Thymus (tissue), 14 donors: ENCODE data around the gene UNC13D. TPM values are rescaled to one million over a fixed set of nuclear protein-coding genes. Genes with fewer than 3 reads are reported as not detected.

ENCODE experiments used
- DNase-seq, 9 donors: peaks; one replicate each; pipeline ENCODE4 v3.0.0-alpha.2; 2013; ENCODE audit warnings: low spot score in 9 of 9, low read depth in 6 of 9, missing footprints in 1 of 9
- H3K27ac ChIP-seq, 2 donors: one replicate each; pipeline ENCODE4 v1.5.1; 2013; ENCODE audit warnings: control low read depth in 1 of 2, low read depth in 1 of 2, low read length in 1 of 2, mild to moderate bottlenecking in 1 of 2, moderate library complexity in 1 of 2
- H3K27me3 ChIP-seq, 2 donors: one replicate each; pipeline ENCODE4 v1.5.1; 2013; ENCODE audit warnings: low read length in 1 of 2; ENCODE audit not compliant: control insufficient read depth in 2 of 2, insufficient read depth in 1 of 2
- H3K36me3 ChIP-seq, 2 donors: one replicate each; pipeline ENCODE4 v1.5.1; 2013; ENCODE audit warnings: low read length in 1 of 2, mild to moderate bottlenecking in 1 of 2, moderate library complexity in 1 of 2; ENCODE audit not compliant: control insufficient read depth in 2 of 2, insufficient read depth in 2 of 2
- H3K4me1 ChIP-seq, 2 donors: one replicate each; pipeline ENCODE4 v1.5.1; 2013; ENCODE audit warnings: low read length in 2 of 2; ENCODE audit not compliant: control insufficient read depth in 2 of 2, insufficient read depth in 2 of 2
- H3K4me3 ChIP-seq, 2 donors: one replicate each; pipeline ENCODE4 v1.5.1; 2013; ENCODE audit warnings: low read length in 2 of 2, control low read depth in 1 of 2, mild to moderate bottlenecking in 1 of 2
- H3K9me3 ChIP-seq, 2 donors: one replicate each; pipeline ENCODE4 v1.5.1; 2013; ENCODE audit warnings: low read length in 1 of 2, mild to moderate bottlenecking in 1 of 2; ENCODE audit not compliant: control insufficient read depth in 2 of 2, insufficient read depth in 1 of 2
- WGBS: extraction: QIAGEN DNeasy Blood & Tissue Kit; methylation state at CpG from one replicate; pipeline ENCODE4 v1.1.7; 2013; 5-methylcytosine and 5-hydroxymethylcytosine counted together
- long read RNA-seq, 10 donors: transcript quantifications; one replicate each; lab custom pipeline, GENCODE V29; 2026
- polyA plus RNA-seq: library from polyadenylated mRNA; stranded (reverse); fragments of 200-250 nt; gene quantifications from one replicate; pipeline ENCODE4 v1.2.3, GENCODE V29; 2013
- total RNA-seq: library from RNA; stranded (reverse); fragments of 120-200 nt; gene quantifications from one replicate; pipeline ENCODE4 v1.2.4, GENCODE V29; 2013
- donor health status: healthy.

Gene UNC13D
- 43.2 TPM for total RNA-seq
- 59.1 TPM for polyA plus RNA-seq
- long read RNA-seq, donor 1 = 0 reads
- long read RNA-seq, donor 2 = 0 reads
- long read RNA-seq, donor 3, partial matches to known transcripts = 17 of 18 reads
- long read RNA-seq, donor 3, other reads (novel, unspliced or antisense) = 0 of 18 reads
- long read RNA-seq, donor 4, partial matches to known transcripts = 11 of 12 reads
- long read RNA-seq, donor 4, other reads (novel, unspliced or antisense) = 0 of 12 reads
- long read RNA-seq, donor 5 = 0 reads
- long read RNA-seq, donor 6, full-length matches to known transcripts = 1 of 12 reads
- long read RNA-seq, donor 6, partial matches to known transcripts = 11 of 12 reads
- long read RNA-seq, donor 6, other reads (novel, unspliced or antisense) = 0 of 12 reads
- long read RNA-seq, donor 7, partial matches to known transcripts = 10 of 11 reads
- long read RNA-seq, donor 7, other reads (novel, unspliced or antisense) = 0 of 11 reads
- long read RNA-seq, donor 8, partial matches to known transcripts = 0 of 1 reads
- long read RNA-seq, donor 8, other reads (novel, unspliced or antisense) = 0 of 1 reads
- long read RNA-seq, donor 9 = 0 reads
- long read RNA-seq, donor 10, partial matches to known transcripts = 5 of 5 reads
- long read RNA-seq, donor 10, other reads (novel, unspliced or antisense) = 0 of 5 reads

GRCh38 chr17:75843577-75844529 is at the start of gene UNC13D:
UNC13D (minus strand) TSS chr17:75844404; CDS start chr17:75844337, 67 bp downstream.
- H3K27ac ChIP-seq = peak within 1 kb of the TSS; percentile 84 to 93
- 6% methylated on average over 35 of the region's 35 CpGs for WGBS
- no peaks in the 10 kb centered on the region for H3K27me3 ChIP-seq
- peaks cover 0 to 4% of the 10 kb centered on the region in 2 donors for H3K9me3 ChIP-seq
- H3K4me3 ChIP-seq = peak within 1 kb of the TSS; percentile 68 to 91
- peaks cover 47 to 55% of the 10 kb centered on the region in 2 donors for H3K36me3 ChIP-seq
- DNase-seq = peak in 5 of 9 donors; percentile 56 to 84 (median 73)
- H3K4me1 ChIP-seq = peaks cover 9 to 50% of the 10 kb centered on the region in 2 donors

- Histone ChIP-seq H3K9me3 (no peaks in the 10 kb centered on the region), H3K4me3 (no peak overlapping the region), H3K36me3 (peaks cover 24 to 37% of the 10 kb centered on the region in 2 donors), H3K27ac (no peak overlapping the region), H3K27me3 (no peaks in the 10 kb centered on the region), H3K4me1 (peaks cover 9 to 19% of the 10 kb centered on the region in 2 donors)
- 98% methylated on average over 18 of the region's 18 CpGs for WGBS
- no peak for DNase-seq
These were observed 49.3 kb upstream of the UNC13D start for GRCh38 chr17:75893305-75894048.

GRCh38 chr17:75892556-75893224 is 48.5 kb upstream of the UNC13D start:
- WGBS = 93% methylated on average over 16 of the region's 16 CpGs
- H3K4me1 ChIP-seq = peaks cover 9 to 19% of the 10 kb centered on the region in 2 donors
- H3K9me3 ChIP-seq = no peaks in the 10 kb centered on the region
- H3K36me3 ChIP-seq = peaks cover 18 to 32% of the 10 kb centered on the region in 2 donors
- no peak overlapping the region for H3K27ac ChIP-seq
- no peaks in the 10 kb centered on the region for H3K27me3 ChIP-seq
- no peak for DNase-seq
- H3K4me3 ChIP-seq = no peak overlapping the region

- WGBS = 93% methylated on average over 32 of the region's 32 CpGs
- DNase-seq = no peak
- Histone ChIP-seq H3K9me3 (no peaks in the 10 kb centered on the region), H3K27me3 (no peaks in the 10 kb centered on the region), H3K36me3 (peaks cover 18 to 32% of the 10 kb centered on the region in 2 donors), H3K4me3 (no peak overlapping the region), H3K4me1 (peaks cover 9 to 13% of the 10 kb centered on the region in 2 donors), H3K27ac (no peak overlapping the region)
These were observed 47.7 kb upstream of the UNC13D start for GRCh38 chr17:75891605-75892555.

GRCh38 chr17:75891022-75891604 is 46.9 kb upstream of the UNC13D start:
- Histone ChIP-seq H3K9me3 (no peaks in the 10 kb centered on the region), H3K4me3 (no peak overlapping the region), H3K4me1 (peaks cover 9 to 13% of the 10 kb centered on the region in 2 donors), H3K27ac (no peak overlapping the region), H3K36me3 (peaks cover 18 to 32% of the 10 kb centered on the region in 2 donors), H3K27me3 (no peaks in the 10 kb centered on the region)
- DNase-seq = no peak
- WGBS = 96% methylated on average over 31 of the region's 31 CpGs

GRCh38 chr17:75889454-75889853 is 45.2 kb upstream of the UNC13D start:
- no peak overlapping the region for H3K27ac ChIP-seq
- DNase-seq = no peak
- no peak overlapping the region for H3K4me3 ChIP-seq
- no peaks in the 10 kb centered on the region for H3K27me3 ChIP-seq
- no peaks in the 10 kb centered on the region for H3K4me1 ChIP-seq
- 89% methylated on average over 6 of the region's 6 CpGs for WGBS
- H3K36me3 ChIP-seq = peaks cover 18 to 32% of the 10 kb centered on the region in 2 donors
- H3K9me3 ChIP-seq = no peaks in the 10 kb centered on the region

- DNase-seq = no peak
- H3K36me3 ChIP-seq = peaks cover 18 to 32% of the 10 kb centered on the region in 2 donors
These were observed 44.3 kb upstream of the UNC13D start for GRCh38 chr17:75888484-75888883.

More at GRCh38 chr17:75888484-75888883, 44.3 kb upstream of the UNC13D start:
- Histone ChIP-seq H3K27me3 (no peaks in the 10 kb centered on the region), H3K4me3 (no peak overlapping the region), H3K4me1 (no peaks in the 10 kb centered on the region), H3K27ac (no peak overlapping the region), H3K9me3 (no peaks in the 10 kb centered on the region)
- WGBS = 88% methylated on average over 6 of the region's 6 CpGs
